NCI-H146 treated with DMSO at 0.1 percent for 48 hours (cell line): ENCODE data around the gene NCF2.
"Not testable (repeated sequence)": the region's sequence is repeated elsewhere in the genome, so short reads cannot be mapped to it uniquely, and the experiment has no call there.

Experiments used
- DNase-seq: peaks from one replicate; lab custom pipeline; 2025; ENCODE audit not compliant: unreplicated experiment; lab: John Stamatoyannopoulos, UW

Gene NCF2, protein sequence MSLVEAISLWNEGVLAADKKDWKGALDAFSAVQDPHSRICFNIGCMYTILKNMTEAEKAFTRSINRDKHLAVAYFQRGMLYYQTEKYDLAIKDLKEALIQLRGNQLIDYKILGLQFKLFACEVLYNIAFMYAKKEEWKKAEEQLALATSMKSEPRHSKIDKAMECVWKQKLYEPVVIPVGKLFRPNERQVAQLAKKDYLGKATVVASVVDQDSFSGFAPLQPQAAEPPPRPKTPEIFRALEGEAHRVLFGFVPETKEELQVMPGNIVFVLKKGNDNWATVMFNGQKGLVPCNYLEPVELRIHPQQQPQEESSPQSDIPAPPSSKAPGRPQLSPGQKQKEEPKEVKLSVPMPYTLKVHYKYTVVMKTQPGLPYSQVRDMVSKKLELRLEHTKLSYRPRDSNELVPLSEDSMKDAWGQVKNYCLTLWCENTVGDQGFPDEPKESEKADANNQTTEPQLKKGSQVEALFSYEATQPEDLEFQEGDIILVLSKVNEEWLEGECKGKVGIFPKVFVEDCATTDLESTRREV

DNA sequence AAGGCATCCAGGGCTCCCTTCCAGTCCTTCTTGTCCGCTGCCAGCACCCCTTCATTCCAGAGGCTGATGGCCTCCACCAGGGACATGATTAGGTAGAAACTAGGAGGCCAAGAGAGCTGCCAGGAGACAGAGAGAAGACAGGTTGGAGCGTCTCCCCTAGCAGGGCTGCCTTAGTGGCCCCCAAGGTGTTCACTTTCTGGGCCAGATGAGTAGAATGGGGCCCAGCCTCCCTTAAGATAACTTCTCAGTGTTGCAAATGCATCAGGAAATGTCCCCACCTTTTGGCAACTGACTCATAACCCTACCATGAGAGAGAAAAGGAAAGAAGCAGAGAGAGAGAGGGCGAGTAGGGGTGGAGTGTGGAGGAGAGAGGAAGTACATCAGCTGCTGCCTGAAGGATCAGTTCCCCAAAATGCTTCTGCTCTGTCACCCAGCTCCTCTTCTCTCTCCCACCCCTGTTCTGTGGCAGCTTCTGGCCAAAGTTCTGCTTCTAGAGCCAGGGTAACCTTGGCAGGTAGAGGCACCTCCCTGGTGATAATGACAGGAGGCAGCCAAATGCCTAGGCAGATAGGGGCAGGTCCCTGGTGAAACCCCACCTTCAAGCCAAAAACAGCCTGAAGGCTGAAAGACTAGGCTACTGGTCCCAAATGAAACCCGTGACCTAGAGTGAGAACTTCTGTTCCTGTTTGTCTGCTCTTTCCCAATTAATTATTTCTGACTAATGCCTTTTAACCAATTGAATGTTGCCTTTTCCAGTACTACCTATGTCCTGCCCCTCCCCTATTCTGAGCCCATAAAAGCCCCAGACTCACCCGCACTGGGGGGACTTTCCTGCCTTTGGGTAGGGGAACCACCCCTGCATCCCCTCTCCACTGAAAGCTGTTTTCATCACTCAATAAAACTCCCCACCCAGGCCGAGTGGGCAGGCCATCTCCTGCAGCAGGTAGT, at the start of gene NCF2:
Gene NCF2, minus strand, starts transcription at position 216 of the 948 bp plus-strand sequence. Its CDS starts 130 bp downstream, at position 86.
- no peak for DNase-seq

DNA sequence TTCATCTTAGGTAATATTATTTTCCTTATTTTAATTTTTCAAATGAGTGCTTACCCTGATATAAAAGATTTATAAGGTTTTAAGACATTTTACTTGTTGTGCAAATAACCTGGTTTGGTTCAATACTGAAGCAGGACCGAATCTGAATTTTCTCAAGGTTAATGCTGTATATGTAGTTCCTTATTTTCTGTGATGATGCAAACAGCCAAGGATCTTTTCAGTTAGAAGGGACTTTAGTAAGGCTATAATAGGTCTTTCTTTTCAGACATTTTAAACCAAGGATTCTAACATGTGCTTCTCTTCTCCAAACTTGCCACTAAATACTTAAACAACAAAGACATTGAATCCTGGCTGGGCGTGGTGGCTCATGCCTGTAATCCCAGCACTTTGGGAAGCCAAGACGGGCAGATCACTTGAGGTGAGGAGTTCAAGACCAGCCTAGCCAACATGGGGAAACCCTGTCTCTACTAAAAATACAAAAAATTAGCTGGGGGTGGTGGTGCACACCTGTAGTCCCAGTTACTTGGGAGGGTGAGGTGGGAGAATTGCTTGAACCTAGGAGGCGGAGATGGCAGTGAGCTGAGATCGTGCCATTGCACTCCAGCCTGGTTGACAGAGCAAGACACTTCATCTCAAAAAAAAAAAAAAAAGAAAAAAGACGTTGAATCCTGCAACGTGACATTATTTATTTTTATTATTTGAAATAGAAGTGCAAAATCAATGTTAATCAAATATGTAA, 48.6 kb upstream of the NCF2 start:
- no peak for DNase-seq

DNA sequence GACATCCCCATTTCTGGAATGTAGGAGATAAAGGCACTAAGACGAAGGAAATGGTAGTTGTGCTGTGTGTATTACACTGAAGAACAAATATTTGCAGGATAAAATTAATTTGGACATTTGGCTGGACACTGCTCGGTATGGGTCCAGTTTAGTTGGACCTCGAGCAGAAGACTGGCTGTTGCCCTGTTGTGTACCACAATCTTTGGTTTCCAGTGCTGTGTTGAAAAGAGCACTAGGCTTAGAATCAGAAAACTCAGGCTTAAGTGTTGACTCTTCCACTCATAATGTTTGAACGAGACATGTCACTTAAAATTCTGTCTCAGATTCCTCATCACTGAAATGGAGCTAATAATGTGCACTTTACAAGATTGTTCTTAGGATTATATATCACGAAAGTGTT, 46.5 kb upstream of the NCF2 start:
- no peak for DNase-seq

DNA sequence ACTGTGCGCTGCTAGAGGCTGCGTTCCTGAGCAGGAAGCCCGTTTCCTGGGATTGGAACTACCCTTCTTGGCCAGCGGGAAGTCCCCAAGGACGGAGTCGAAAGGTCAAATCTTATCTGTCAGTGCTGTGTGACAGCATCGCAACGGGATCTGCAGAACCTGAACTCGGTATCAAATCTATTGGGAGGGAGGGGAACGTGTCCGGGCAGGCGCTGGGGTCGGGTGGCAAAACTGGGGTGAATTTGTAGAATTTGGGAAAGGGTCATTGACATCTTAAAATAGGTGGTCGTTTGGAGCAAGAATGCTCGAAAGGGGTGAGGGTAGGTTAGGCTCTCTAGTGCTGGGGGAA, 46.0 kb upstream of the NCF2 start:
- no peak for DNase-seq

DNA sequence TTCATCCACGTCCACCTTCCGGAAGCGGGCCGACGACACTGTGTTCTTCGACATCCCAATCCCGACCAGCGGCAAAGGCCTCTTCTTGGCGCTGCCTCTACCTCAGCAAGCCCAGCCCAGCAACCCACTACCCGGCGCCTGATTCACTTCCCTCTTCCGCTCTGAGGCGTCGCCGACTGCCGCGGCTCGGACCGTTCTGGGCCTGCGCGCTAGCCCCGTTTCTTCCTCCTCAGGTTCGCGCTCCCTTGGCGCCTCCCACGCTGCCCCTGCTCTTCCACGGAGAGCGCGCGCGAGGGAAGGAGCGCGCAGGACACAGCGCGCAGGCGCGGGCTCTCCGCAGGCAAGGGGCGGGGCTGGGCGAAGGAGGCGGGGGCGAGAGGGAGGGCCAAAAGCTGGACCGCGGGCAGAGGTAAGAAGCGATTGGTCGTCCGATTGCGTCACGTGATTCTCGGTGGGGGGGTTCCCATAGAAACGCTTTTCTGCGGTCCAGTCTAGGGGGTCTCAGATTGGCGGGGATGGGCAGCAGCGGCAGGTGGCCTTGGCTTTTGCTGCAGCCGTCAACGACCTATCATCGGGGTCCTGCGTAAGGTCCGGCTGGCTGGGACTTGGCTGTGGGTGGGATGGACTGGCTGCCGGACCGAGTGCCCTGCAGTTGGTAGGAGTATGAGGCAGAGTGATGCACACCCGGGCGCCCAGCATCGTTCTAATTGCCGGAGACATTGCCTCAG, 45.5 kb upstream of the NCF2 start, which contains the start of gene ARPC5:
Gene ARPC5, minus strand, starts transcription at position 178 of the 728 bp plus-strand sequence. Its CDS starts 124 bp downstream, at position 54.
- peak; percentile 98 for DNase-seq

DNA sequence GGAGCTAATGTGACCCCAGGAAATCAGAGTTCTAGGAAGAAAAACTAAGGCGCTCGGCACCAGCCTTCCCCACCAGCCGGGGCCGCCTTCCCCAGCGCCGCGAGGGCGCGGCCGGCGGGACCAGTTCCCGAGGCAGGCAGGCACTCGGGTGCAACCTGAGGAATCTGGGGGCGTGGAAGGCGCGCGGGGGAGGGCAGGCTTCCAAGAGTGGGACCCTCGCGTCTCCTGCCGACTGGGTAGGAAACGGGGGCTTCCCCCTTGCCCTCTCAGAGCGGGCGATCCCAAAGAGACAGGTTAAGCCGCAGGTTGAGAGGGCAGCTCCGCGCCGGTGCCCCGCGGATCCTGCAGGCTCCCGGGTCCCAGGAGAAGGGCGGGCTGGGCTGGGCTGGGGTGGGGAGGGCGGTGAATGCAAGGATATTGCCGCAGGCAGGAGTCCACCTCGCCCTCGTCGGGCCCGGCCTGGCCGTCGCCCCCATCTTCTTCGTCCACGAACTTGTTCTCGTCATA, 44.9 kb upstream of the NCF2 start:
- DNase-seq = no peak

DNA sequence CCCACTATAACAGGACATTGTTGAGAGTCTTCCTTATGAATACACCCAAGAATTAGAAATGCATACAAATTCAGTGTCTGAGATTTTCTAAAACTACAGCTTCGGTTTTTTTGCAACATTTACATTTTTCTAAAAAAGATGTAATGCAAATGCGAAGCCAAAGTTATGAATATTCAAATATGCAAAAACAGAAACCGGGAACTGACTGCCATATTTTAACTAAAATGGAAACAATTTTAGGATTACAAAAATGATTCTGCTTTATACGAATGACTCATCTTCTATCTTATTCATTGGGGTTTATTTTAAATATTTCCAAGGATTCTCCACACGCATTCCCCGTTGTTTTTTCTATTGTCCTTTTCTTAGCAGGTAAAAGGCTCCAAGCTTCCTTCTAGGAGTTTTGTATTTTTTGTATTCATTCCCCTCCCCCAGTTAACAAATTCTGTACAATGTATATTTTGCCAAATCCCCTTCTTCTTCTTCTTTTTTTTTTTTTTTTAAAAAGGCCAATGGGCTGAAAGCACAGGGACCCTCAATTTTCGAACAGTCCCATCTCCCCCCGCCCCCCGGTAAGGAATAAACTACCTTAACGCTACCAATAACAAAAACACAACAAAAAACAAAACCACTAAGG, 44.3 kb upstream of the NCF2 start:
- no peak for DNase-seq

DNA sequence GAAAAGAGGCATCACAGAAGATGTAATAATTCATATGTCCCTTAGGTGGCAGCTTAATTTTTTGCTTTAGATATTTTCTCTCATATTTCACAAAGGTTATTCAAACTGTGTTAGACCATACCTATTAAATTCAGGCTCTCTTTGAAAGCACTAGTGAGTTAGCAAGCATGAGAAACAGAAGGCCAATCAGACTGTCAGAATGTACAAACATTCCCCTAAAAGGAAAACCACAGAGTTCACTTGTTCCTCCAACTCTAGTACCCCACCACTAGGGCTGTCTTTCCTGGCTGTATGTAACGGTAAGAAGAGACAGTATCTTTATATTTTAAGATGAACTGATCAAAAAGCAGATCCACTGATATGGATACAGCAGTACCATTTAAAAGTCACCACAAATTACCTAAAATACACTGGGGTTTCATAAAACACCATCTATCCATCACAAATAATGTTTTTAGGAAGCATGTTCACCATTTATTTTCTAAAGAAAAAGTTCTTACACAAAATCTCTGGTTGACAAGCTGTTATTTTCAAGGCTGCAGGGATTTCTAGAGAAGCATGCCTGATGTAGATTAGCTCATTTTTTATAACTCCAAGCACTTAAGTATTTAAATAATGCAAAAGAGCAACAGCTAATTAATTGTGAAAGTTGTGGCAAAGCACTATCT, 43.6 kb upstream of the NCF2 start:
- DNase-seq = no peak

DNA sequence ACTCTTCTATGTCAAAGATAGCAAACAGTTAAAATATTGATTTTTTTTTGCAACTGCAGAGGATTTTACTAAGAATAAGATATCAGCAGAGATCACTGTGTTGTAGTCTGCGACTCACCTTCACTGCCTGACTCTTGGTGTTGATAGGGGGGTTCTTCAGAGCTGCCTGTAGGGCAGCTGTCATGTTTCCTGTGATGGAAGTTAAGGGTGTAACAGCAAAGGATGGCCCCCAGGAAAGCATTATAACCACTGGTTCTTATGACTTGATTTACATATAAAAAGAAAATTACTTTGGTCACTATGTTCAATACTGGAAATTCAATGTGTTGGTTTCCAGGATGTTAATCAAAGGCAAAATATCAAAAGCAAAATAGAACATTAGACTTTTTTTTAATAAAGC, 42.7 kb upstream of the NCF2 start:
- no peak for DNase-seq

DNA sequence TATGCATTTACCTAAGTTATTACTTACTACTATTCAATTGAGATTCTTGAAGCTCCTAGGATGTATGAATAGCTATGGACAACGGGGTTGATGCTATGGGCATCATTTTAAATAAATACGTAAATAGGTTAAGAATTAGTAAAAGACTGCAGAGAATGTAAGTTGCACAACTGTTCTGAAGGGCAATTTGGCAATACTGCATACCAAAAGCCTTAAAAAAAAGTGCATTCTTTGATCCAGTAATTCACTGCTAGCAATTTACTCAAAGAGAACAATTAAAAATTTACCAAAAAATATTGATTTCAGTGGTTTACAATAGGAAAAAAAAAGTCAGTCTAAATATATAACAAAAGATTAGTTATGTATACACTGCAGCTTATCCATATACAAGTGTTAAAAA, 41.9 kb upstream of the NCF2 start:
- DNase-seq = no peak

DNA sequence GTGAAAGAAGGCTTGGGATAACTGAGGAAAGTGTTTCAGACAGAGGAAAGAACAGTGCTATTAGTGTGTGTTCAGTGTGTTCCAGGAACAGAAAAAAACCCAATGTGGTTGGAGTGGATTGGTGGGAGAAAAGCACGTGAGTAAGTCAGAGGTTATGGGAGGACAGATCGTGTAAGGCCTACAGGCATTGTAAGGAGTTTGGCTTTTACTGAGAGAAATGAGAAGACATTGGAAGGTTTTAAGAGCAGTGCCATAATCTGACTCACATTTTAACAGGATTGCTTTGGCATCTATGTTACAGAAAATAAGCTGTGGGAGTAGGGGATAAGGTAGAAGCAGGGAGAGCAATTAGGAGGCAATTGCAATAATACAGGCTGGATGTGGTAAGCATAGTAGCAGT, 40.5 kb upstream of the NCF2 start:
- no peak for DNase-seq

DNA sequence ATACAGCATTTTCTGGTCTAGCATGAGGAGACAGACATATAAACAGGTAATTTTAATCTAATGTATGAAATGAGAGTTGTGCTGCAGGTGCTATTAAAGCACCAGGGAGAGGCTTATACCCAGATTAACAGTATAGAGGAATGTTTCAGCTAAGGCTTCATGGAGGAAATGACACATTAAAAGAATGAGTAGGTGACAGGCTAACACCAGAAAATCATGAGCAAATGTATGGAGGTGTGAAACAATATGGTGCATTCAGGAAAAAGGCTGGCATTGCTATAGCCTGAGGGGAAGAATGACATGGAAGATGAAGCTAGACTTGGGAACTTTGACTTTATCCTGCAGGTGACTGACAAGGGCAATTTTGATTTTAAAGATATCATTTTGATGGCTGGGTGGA, 38.3 kb upstream of the NCF2 start:
- DNase-seq = no peak

DNA sequence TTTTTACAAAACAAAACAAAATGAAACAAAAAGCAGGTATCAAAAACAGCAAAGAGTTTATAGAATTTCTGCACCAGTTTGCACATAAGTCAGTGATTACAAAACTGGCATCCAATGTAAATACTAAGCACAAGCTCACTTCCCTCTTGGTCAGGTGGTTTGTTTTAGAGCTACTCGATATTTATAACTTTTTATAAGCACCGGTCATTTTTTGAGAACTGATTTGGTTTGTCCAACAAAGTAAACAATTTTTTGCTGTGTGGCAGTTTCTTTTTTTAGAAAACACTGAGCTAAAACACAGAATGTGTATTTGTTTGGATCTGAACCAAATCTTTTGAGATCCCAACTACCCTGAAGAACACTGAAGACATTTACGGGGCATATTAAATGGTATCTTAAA, 36.0 kb upstream of the NCF2 start:
- not testable (repeated sequence) for DNase-seq

DNA sequence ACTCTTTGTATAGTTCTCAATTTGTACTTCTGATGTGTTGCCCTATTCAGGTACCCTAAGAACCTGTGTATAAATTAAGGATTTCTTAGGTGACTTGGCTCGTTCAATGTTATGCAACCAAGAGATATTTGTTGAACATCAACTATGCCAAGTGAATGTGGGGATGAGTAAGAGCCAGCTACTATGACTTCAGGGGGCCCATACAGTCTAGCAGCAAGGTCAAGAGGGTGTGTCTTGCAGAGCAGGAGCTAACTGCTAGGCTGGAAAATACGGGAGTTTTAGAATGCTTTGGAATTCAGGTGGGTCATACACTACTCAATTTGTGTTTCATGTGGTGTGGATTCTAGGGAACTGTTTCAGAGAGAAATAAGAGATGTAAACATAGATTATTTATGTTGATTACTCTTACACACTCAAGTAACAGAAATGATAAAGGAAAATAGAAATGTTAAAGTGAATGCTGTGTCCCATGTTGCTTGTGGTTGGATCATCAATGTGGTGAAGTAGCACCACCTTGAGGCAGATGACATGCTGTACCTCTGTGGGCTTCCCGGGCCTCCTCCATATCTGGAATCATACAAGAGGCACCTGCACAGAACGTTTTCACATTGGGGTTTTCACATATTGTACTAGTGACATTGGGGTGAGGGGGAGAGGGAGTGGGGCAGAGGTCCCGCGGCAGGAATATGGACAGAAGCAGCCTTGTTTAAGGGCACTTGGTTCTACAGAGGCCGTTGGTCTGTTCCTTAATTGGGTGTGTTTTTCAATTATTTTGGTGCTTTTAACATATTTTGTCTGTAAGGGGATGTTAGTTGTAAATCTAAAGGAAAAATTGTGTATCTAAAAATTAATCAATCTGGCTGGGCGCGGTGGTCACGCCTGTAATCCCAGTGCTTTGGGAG, 32.9 kb upstream of the NCF2 start:
- DNase-seq = peak; percentile 10

DNA sequence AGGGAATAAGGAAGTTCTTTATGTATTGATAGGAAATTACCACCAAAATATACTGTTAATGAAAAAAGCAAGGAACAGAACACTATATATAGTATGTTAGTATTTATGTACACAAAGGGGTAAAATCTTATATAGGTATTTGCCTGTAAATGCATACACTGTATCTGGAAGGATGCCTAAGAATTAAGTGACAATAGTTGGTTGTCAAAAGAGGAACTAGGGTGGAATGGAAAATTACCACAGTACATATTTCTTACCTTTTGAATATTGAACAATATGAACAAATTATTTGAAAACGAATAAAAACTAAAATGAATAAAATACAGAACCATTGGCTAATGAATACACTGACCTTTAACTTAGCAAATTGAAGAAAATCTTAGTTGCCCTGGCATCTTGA, 31.8 kb upstream of the NCF2 start:
- no peak for DNase-seq

DNA sequence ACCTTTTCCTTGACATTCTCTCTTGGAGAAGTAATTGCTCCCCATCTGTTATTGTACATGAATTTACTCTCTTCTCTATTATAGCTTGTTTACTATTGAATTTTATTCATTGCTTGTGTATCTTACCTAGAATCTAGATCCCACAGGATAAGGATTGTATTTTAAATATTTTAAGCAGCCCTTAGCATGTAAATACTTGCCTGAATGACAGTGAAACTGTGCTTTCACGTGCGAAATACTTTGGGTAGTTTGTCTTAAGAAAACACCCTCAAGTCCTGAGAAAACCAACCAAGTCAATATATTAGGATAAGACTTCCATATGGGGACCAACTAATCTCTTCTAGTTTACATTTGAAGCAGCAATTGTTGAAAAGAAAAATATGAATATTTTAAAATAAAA, 30.1 kb upstream of the NCF2 start:
- no peak for DNase-seq

DNA sequence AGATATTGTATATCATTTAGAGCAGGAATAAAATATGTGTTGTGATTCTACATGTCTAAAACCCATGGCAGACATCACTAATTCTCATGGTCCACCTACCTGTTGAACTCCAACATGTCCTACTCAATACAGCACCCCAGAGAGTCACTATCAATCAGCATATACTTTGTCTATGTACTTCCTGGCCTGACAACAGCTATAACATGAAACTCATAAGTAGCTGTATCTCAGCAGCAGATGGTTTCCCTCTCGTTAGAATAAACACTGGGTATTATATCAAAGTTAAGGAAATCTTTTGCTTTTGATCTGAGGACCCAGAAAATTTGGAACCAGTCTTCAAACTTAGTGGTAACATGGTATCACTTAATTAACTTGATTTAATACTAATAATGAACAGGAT, 29.5 kb upstream of the NCF2 start:
- DNase-seq = no peak

DNA sequence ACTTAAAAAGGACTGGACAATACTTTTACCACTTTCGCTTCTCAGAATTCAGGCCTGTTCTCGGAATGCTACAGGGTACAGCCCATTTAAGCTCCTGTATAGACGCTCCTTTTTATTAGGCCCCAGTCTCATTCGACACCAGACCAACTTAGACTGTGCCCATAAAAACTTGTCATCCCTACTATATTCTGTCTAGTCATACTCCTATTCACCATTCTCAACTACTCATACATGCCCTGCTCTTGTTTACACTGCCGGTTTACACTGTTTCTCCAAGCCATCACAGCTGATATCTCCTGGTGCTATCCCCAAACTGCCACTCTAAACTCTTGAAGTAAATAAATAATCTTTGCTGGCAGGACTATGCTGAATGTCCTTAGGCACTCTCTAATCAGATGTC, 27.9 kb upstream of the NCF2 start:
- not testable (repeated sequence) for DNase-seq
